SH-SY5Y (cell line): ENCODE results near the gene MAP2.

Experiments
- GATA2 ChIP-seq: IDR thresholded peaks from 2 replicates; pipeline ENCODE4 v1.6.1; 2011; ENCODE audit warnings: mild to moderate bottlenecking, low read depth, low read length
- GATA3 ChIP-seq: IDR thresholded peaks from 2 replicates; pipeline ENCODE4 v1.6.1; 2011; ENCODE audit warnings: low read depth, mild to moderate bottlenecking, low read length, moderate library complexity

DNA sequence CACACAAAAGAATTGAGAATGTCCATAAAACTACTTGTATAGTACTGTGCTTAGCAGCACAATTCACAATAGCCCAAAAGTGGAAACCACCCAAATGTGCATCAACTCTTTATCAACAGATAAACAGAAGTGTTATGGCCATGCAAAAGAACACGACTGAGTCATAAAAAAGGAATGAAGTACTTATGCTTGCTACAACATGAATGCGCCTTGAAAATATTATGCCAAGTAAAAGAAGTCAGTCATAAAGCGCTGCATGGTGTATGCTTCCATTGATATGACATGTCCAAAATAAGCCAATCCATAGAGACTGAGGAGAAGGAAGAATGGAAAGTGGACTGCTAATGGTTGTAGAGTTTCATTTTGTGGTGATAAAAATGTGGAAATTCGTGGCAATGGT is 12.1 kb upstream of the MAP2 start:
- no peak for TF ChIP-seq GATA3
- TF ChIP-seq GATA2: no peak
